SK-N-SH treated with all-trans-retinoic acid at 6 μM for 48 hours (cell line): ENCODE measurements around the gene ADARB2.

Source experiments
- ATAC-seq: fragments of 200-7000 bp; cut with Tn5 transposase; 3 replicates; pipeline ENCODE4 v1.9.1; 2020; ENCODE audit warnings: mild to moderate bottlenecking, moderate library complexity
- ARNTL ChIP-seq: fragments of 450-650 bp; formaldehyde crosslinking; IDR thresholded peaks from 2 replicates; pipeline ENCODE4 v1.5.0; 2020; ENCODE audit warnings: low read depth, mild to moderate bottlenecking, moderate library complexity, borderline replicate concordance
- BACH2 ChIP-seq: fragments of 250-450 bp; sonication (Bioruptor Pico); IDR thresholded peaks from 2 replicates; pipeline ENCODE4 v1.9.0; 2021; ENCODE audit warnings: mild to moderate bottlenecking, borderline replicate concordance
- CREB5 ChIP-seq: fragments of 250-450 bp; sonication (Bioruptor Pico); IDR thresholded peaks from 2 replicates; pipeline ENCODE4 v1.5.1; 2020; ENCODE audit warnings: low read depth, mild to moderate bottlenecking, moderate library complexity
- CSDC2 ChIP-seq: fragments of 250-450 bp; sonication (Bioruptor Pico); IDR thresholded peaks from 2 replicates; pipeline ENCODE4 v1.5.0; 2020; ENCODE audit warnings: mild to moderate bottlenecking, moderate library complexity
- CSRNP3 ChIP-seq: fragments of 250-450 bp; sonication (Bioruptor Pico); IDR thresholded peaks from 2 replicates; pipeline ENCODE4 v1.5.1; 2021; ENCODE audit warnings: mild to moderate bottlenecking, moderate library complexity
- ESRRG ChIP-seq: fragments of 250-450 bp; sonication (Bioruptor Pico); IDR thresholded peaks from 2 replicates; pipeline ENCODE4 v1.6.1; 2021; ENCODE audit warnings: mild to moderate bottlenecking
- GLIS3 ChIP-seq: fragments of 250-450 bp; sonication (Bioruptor Pico); IDR thresholded peaks from 2 replicates; pipeline ENCODE4 v1.5.0; 2020; ENCODE audit warnings: mild to moderate bottlenecking, moderate library complexity
- ISL1 ChIP-seq: fragments of 250-450 bp; sonication (Bioruptor Pico); IDR thresholded peaks from 2 replicates; pipeline ENCODE4 v2.1.2; 2022; ENCODE audit warnings: mild to moderate bottlenecking, moderate library complexity
- OSR1 ChIP-seq: fragments of 250-450 bp; sonication (Bioruptor Pico); IDR thresholded peaks from 2 replicates; pipeline ENCODE4 v1.8.0; 2022; ENCODE audit warnings: moderate library complexity, mild to moderate bottlenecking, inconsistent platforms
- PATZ1 ChIP-seq: fragments of 250-450 bp; sonication (Bioruptor Pico); IDR thresholded peaks from 2 replicates; pipeline ENCODE4 v1.8.0; 2020; ENCODE audit warnings: mild to moderate bottlenecking, moderate library complexity, borderline replicate concordance
- POU6F1 ChIP-seq: fragments of 250-450 bp; sonication (Bioruptor Pico); IDR thresholded peaks from 2 replicates; pipeline ENCODE4 v1.8.0; 2021; ENCODE audit warnings: low read depth, mild to moderate bottlenecking, moderate library complexity, borderline replicate concordance
- PPARA ChIP-seq: fragments of 250-450 bp; sonication (Bioruptor Pico); IDR thresholded peaks from 2 replicates; pipeline ENCODE4 v1.5.0; 2020; ENCODE audit warnings: mild to moderate bottlenecking, borderline replicate concordance
- RARB ChIP-seq: fragments of 250-450 bp; sonication (Bioruptor Pico); IDR thresholded peaks from 2 replicates; pipeline ENCODE4 v1.8.0; 2021; ENCODE audit warnings: mild to moderate bottlenecking, moderate library complexity
- SNAI2 ChIP-seq: fragments of 250-450 bp; sonication (Bioruptor Pico); IDR thresholded peaks from 2 replicates; pipeline ENCODE4 v1.5.0; 2020; ENCODE audit warnings: mild to moderate bottlenecking, moderate library complexity
- TOX ChIP-seq: fragments of 250-450 bp; sonication (Bioruptor Pico); IDR thresholded peaks from 2 replicates; pipeline ENCODE4 v1.8.0; 2021; ENCODE audit warnings: mild to moderate bottlenecking, moderate library complexity, borderline replicate concordance
- TSHZ2 ChIP-seq: fragments of 250-450 bp; sonication (Bioruptor Pico); IDR thresholded peaks from 2 replicates; pipeline ENCODE4 v1.5.0; 2020; ENCODE audit warnings: mild to moderate bottlenecking, moderate library complexity
- ZC3H10 ChIP-seq: fragments of 250-450 bp; sonication (Bioruptor Pico); IDR thresholded peaks from 2 replicates; pipeline ENCODE4 v1.5.1; 2021; ENCODE audit warnings: mild to moderate bottlenecking, moderate library complexity
- ZFP3 ChIP-seq: fragments of 250-450 bp; sonication (Bioruptor Pico); IDR thresholded peaks from 2 replicates; pipeline ENCODE4 v1.5.0; 2020; ENCODE audit warnings: mild to moderate bottlenecking, moderate library complexity
- ZFP30 ChIP-seq: fragments of 450-650 bp; formaldehyde crosslinking; IDR thresholded peaks from 2 replicates; pipeline ENCODE4 v1.5.0; 2022; ENCODE audit warnings: mild to moderate bottlenecking, moderate library complexity
- ZNF565 ChIP-seq: fragments of 450-650 bp; formaldehyde crosslinking; conservative IDR thresholded peaks from 2 replicates; pipeline ENCODE4 v1.5.0; 2020; ENCODE audit warnings: low read depth, mild to moderate bottlenecking, moderate library complexity
- ZNF70 ChIP-seq: fragments of 450-650 bp; formaldehyde crosslinking; IDR thresholded peaks from 2 replicates; pipeline ENCODE4 v1.5.0; 2020; ENCODE audit warnings: mild to moderate bottlenecking, moderate library complexity
- ZNF8 ChIP-seq: fragments of 450-650 bp; formaldehyde crosslinking; IDR thresholded peaks from 2 replicates; pipeline ENCODE4 v1.5.0; 2020; ENCODE audit warnings: mild to moderate bottlenecking, moderate library complexity

ADARB2 gene

GRCh38 chr10:1185911-1186682, 551.2 kb downstream of the ADARB2 start (continued):
- TF ChIP-seq PATZ1 (CRISPR knock-in tag) (no peak), SNAI2 (no peak)

- no peak for ATAC-seq
- TF ChIP-seq SNAI2 (no peak), ZC3H10 (CRISPR knock-in tag) (no peak), OSR1 (CRISPR knock-in tag) (no peak), ZNF8 (no peak), ZFP3 (no peak)
Measured at GRCh38 chr10:1184541-1185430, 552.5 kb downstream of the ADARB2 start.

GRCh38 chr10:1183701-1184100, 553.6 kb downstream of the ADARB2 start:
- no peak for ATAC-seq
- TF ChIP-seq PPARA (CRISPR knock-in tag) (no peak), CSDC2 (CRISPR knock-in tag) (no peak), ZFP30 (CRISPR knock-in tag) (no peak), GLIS3 (CRISPR knock-in tag) (no peak), SNAI2 (no peak), ZNF565 (no peak), ZFP3 (no peak), ZNF70 (CRISPR knock-in tag) (no peak), BACH2 (CRISPR knock-in tag) (no peak), OSR1 (CRISPR knock-in tag) (no peak)

GRCh38 chr10:1183033-1183396, 554.3 kb downstream of the ADARB2 start:
- ATAC-seq, result no peak
- TF ChIP-seq SNAI2 (no peak), CREB5 (CRISPR knock-in tag) (no peak), ARNTL (CRISPR knock-in tag) (no peak), ESRRG (CRISPR knock-in tag) (no peak), CSRNP3 (CRISPR knock-in tag) (no peak), ZNF565 (no peak), RARB (CRISPR knock-in tag) (no peak), CSDC2 (CRISPR knock-in tag) (no peak), ZNF8 (no peak), ISL1 (CRISPR knock-in tag) (no peak), BACH2 (CRISPR knock-in tag) (no peak), POU6F1 (CRISPR knock-in tag) (no peak), TOX (CRISPR knock-in tag) (no peak), TSHZ2 (CRISPR knock-in tag) (no peak), ZNF70 (CRISPR knock-in tag) (no peak), ZFP3 (no peak), GLIS3 (CRISPR knock-in tag) (no peak)
